Transverse colon (tissue), 4 donors: ENCODE results near the gene SMPD4.
"Not testable (repeated sequence)": the region's sequence is repeated elsewhere in the genome, so short reads cannot be mapped to it uniquely, and the experiment has no call there.

ENCODE experiments used
- CTCF ChIP-seq, 5 experiments: fragments of 200-600 bp in 3 of 5; fragments of 450-650 bp in 2 of 5; sonication (generic) in 3 of 5; IDR thresholded peaks; 1 replicate in 2 of 5; 2 replicates in 3 of 5; pipeline ENCODE4 v1.5.1; 2016 to 2017; ENCODE audit warnings: antibody characterized with exemption in 5 of 5, inconsistent platforms in 3 of 5, mild to moderate bottlenecking in 2 of 5, moderate library complexity in 1 of 5
- POLR2AphosphoS5 ChIP-seq, 3 donors: sonication (generic); formaldehyde crosslinking; IDR thresholded peaks; one replicate each; pipeline ENCODE4 v1.6.1; 2016; ENCODE audit warnings: antibody characterized with exemption in 3 of 3

- TF ChIP-seq CTCF, POLR2AphosphoS5 (IDR thresholded peaks at IDR 0.05): not testable (repeated sequence)
Observed at GRCh38 chr2:130203150-130203549, 21.7 kb upstream of the SMPD4 start.
